Measurements from ENCODE around the gene BSX.

The BSX gene

GRCh38 chr11:122954455-122954854, 27.2 kb downstream of the BSX start:
- no peak for DNase-seq (ENCODE audit: low read depth)

- no peak for DNase-seq (ENCODE audit: low read depth)
Observed at GRCh38 chr11:122951211-122951610, 30.4 kb downstream of the BSX start.

GRCh38 chr11:122938557-122938956, 43.1 kb downstream of the BSX start:
- no peak for DNase-seq (ENCODE audit: low read depth)

GRCh38 chr11:122937983-122938382, 43.7 kb downstream of the BSX start:
- no peak for DNase-seq (ENCODE audit: low read depth)

- peak; percentile 48 for DNase-seq (ENCODE audit: low read depth)
Observed at GRCh38 chr11:122933416-122933815, 48.2 kb downstream of the BSX start.

- no peak for DNase-seq (ENCODE audit: low read depth)
Observed at GRCh38 chr11:122931510-122931909, 50.1 kb downstream of the BSX start.
